IPS-18a (cell line): ENCODE measurements around the gene SKOR2.

Experiments used
- H3K27ac ChIP-seq: one replicate; pipeline ENCODE4 v1.5.1; 2013; ENCODE audit warnings: low read length
- H3K27me3 ChIP-seq: one replicate; pipeline ENCODE4 v1.6.1; 2013; ENCODE audit warnings: mild to moderate bottlenecking, low read length; ENCODE audit not compliant: control insufficient read depth, insufficient read depth
- H3K36me3 ChIP-seq: one replicate; pipeline ENCODE4 v1.6.1; 2013; ENCODE audit warnings: low read depth, low read length; ENCODE audit not compliant: control insufficient read depth
- H3K4me1 ChIP-seq: one replicate; pipeline ENCODE4 v1.6.1; 2013; ENCODE audit warnings: low read depth, low read length; ENCODE audit not compliant: control insufficient read depth
- H3K4me3 ChIP-seq: one replicate; pipeline ENCODE4 v1.5.1; 2013; ENCODE audit warnings: low read length
- H3K9ac ChIP-seq: one replicate; pipeline ENCODE4 v1.6.1; 2013; ENCODE audit warnings: mild to moderate bottlenecking, low read length, moderate library complexity
- H3K9me3 ChIP-seq: one replicate; pipeline ENCODE4 v1.6.1; 2013; ENCODE audit warnings: low read depth, low read length; ENCODE audit not compliant: control insufficient read depth

SKOR2 gene

GRCh38 chr18:47265197-47265596 lies 13.7 kb upstream of the SKOR2 start:
- Histone ChIP-seq H3K36me3 (no peaks in the 10 kb centered on the region), H3K27me3 (peaks cover 72% of the 10 kb centered on the region), H3K4me3 (no peak overlapping the region)

DNA sequence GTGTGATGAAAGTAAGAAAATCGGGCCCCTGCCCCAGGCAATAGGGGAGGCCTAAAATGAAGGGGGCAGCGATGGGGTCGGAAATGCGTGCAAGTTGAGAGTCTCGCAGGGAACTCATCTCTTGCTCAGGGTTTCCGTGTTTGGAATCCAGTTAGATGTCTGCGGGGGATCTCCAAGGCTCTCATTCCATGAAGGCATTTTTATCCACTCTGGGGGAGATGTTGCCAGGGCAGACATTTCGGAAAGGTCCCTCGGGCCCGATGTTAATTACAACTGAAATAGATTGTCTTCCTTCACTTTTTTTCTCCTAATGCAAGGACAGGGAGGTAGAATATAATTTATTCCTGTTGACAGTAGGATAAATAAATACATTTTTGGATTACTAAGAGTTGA lies 12.8 kb upstream of the SKOR2 start:
- Histone ChIP-seq H3K9ac (no peak overlapping the region), H3K4me1 (peaks cover 12% of the 10 kb centered on the region), H3K27me3 (peaks cover 81% of the 10 kb centered on the region), H3K4me3 (peak overlapping the region; percentile 74), H3K36me3 (no peaks in the 10 kb centered on the region), H3K27ac (no peak overlapping the region), H3K9me3 (no peaks in the 10 kb centered on the region)

More at GRCh38 chr18:47265197-47265596, 13.7 kb upstream of the SKOR2 start:
- peaks cover 12% of the 10 kb centered on the region for H3K4me1 ChIP-seq
- no peaks in the 10 kb centered on the region for H3K9me3 ChIP-seq
- no peak overlapping the region for H3K9ac ChIP-seq
- no peak overlapping the region for H3K27ac ChIP-seq

GRCh38 chr18:47263430-47264307 lies 12.2 kb upstream of the SKOR2 start:
- Histone ChIP-seq H3K27me3 (peaks cover 87% of the 10 kb centered on the region), H3K36me3 (no peaks in the 10 kb centered on the region), H3K9ac (no peak overlapping the region), H3K4me3 (peak overlapping the region; percentile 74), H3K9me3 (no peaks in the 10 kb centered on the region), H3K4me1 (peaks cover 12% of the 10 kb centered on the region), H3K27ac (no peak overlapping the region)

- Histone ChIP-seq H3K9ac (no peak overlapping the region), H3K9me3 (no peaks in the 10 kb centered on the region), H3K27ac (no peak overlapping the region), H3K4me1 (peaks cover 12% of the 10 kb centered on the region), H3K4me3 (peak overlapping the region; percentile 74), H3K36me3 (no peaks in the 10 kb centered on the region), H3K27me3 (peaks cover 93% of the 10 kb centered on the region)
Observed at GRCh38 chr18:47263150-47263429, 11.6 kb upstream of the SKOR2 start.

GRCh38 chr18:47262301-47263149 lies 11.1 kb upstream of the SKOR2 start:
- Histone ChIP-seq H3K36me3 (no peaks in the 10 kb centered on the region), H3K9me3 (no peaks in the 10 kb centered on the region), H3K27me3 (peaks cover 99% of the 10 kb centered on the region), H3K9ac (no peak overlapping the region), H3K4me3 (peak overlapping the region; percentile 74), H3K27ac (no peak overlapping the region), H3K4me1 (peaks cover 14% of the 10 kb centered on the region)

DNA sequence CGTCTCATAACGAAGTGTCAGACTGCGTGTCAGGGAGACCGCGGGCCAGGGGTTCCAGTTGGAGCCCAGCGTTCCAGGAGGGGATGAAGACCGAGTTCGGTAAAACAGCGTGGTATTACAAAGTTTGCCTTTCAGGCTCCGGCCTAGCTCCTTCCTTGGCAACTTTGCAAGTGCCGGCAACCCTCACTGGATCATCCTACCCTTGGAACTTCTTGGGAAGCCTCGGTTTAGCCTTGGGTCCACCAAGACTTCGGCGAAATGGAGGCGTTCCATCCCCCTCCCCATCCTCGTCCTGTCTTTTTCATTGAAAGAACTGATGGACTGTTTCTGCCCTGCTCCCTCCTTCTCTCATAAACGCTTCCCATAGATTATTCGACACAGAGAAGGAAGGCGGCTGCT lies 10.4 kb upstream of the SKOR2 start:
- H3K4me3 ChIP-seq = peak overlapping the region; percentile 74
- H3K4me1 ChIP-seq = peaks cover 20% of the 10 kb centered on the region
- H3K27ac ChIP-seq = no peak overlapping the region
- no peak overlapping the region for H3K9ac ChIP-seq
- H3K27me3 ChIP-seq = peaks cover 100% of the 10 kb centered on the region
- H3K36me3 ChIP-seq = no peaks in the 10 kb centered on the region
- H3K9me3 ChIP-seq = no peaks in the 10 kb centered on the region

GRCh38 chr18:47260924-47261701 lies 9.7 kb upstream of the SKOR2 start:
- H3K27ac ChIP-seq = no peak overlapping the region
- peak overlapping the region; percentile 10 for H3K4me3 ChIP-seq
- H3K27me3 ChIP-seq = peaks cover 100% of the 10 kb centered on the region
- H3K36me3 ChIP-seq = no peaks in the 10 kb centered on the region
- H3K9ac ChIP-seq = no peak overlapping the region
- no peaks in the 10 kb centered on the region for H3K9me3 ChIP-seq
- peaks cover 28% of the 10 kb centered on the region for H3K4me1 ChIP-seq

- peaks cover 30% of the 10 kb centered on the region for H3K4me1 ChIP-seq
- H3K9ac ChIP-seq = no peak overlapping the region
- H3K9me3 ChIP-seq = no peaks in the 10 kb centered on the region
- no peaks in the 10 kb centered on the region for H3K36me3 ChIP-seq
- H3K27ac ChIP-seq = no peak overlapping the region
- no peak overlapping the region for H3K4me3 ChIP-seq
- peaks cover 100% of the 10 kb centered on the region for H3K27me3 ChIP-seq
Observed at GRCh38 chr18:47260120-47260923, 8.9 kb upstream of the SKOR2 start.

DNA sequence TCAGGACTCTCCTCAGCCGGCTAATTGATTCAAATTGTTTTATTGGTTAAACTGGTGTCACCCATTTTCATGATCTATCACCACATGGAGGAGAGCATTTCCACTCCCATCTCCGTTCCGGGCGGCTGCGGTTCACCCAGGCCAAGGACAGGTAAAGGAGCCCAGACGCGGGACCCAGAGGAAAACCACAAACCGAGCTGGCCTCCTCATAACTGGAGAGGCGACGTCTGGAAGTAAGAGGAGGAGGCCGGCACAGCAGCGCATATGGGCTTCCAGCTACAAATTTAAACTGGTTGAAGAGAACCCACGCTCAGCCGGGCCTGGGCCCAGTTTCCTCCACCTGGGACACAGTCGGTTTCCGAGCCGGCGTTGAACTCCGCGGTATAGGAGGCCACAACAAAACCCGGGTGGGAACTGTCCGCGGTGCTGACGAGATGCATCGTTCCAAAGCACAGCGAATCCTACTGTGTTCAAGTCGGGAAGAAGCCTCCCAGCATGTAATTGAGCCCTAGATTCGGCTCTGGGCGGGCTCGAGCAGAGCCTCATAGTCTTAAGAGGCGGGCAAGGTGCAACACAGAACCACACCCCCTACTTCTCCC lies 3.0 kb upstream of the SKOR2 start:
- H3K9me3 ChIP-seq = no peaks in the 10 kb centered on the region
- H3K36me3 ChIP-seq = no peaks in the 10 kb centered on the region
- peaks cover 43% of the 10 kb centered on the region for H3K4me1 ChIP-seq
- H3K9ac ChIP-seq = no peak overlapping the region
- peaks cover 100% of the 10 kb centered on the region for H3K27me3 ChIP-seq
- H3K27ac ChIP-seq = no peak overlapping the region
- no peak overlapping the region for H3K4me3 ChIP-seq

DNA sequence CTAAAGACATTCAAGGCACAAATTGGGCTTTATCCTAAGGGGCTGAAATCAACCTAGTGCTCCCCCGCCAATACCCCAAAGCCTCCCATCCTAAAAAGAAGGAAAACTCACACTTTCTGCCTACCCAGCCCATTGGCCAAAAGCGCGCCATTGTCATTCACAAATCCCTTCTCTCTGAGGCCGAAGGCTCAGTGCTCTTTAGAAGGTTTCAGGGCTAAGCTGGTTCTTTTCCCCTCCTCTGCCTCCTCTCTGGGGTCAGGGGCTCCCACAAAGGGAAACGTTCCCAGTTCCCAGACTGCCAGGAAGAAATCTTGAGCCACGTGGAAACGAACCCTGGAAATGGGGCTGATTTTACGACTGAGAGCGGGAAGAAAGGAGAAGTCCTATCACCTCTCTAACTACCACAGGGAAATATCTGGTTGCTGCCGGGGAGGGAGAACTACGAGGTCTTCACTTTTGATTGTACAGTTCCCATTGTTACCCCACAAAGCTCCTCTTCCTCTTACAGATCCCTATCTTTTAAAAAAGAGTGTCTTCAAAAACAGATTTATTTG lies 1.7 kb upstream of the SKOR2 start:
- Histone ChIP-seq H3K9ac (no peak overlapping the region), H3K27me3 (peaks cover 100% of the 10 kb centered on the region), H3K4me1 (peaks cover 47% of the 10 kb centered on the region), H3K27ac (no peak overlapping the region), H3K36me3 (no peaks in the 10 kb centered on the region), H3K9me3 (no peaks in the 10 kb centered on the region), H3K4me3 (no peak overlapping the region)
